Measurements from ENCODE around the gene NDUFAF7. TPM values are rescaled to one million over a fixed set of nuclear protein-coding genes. Genes with fewer than 3 reads are reported as not detected.
A peak's percentile ranks its signal among the peaks of the same experiment; 100 is the strongest.
"Not testable (repeated sequence)": the region's sequence is repeated elsewhere in the genome, so short reads cannot be mapped to it uniquely, and the experiment has no call there.

The NDUFAF7 gene
- total RNA-seq, 8 experiments from 2014 or later: 16.9 to 36.6 (median 22.6) TPM

DNA sequence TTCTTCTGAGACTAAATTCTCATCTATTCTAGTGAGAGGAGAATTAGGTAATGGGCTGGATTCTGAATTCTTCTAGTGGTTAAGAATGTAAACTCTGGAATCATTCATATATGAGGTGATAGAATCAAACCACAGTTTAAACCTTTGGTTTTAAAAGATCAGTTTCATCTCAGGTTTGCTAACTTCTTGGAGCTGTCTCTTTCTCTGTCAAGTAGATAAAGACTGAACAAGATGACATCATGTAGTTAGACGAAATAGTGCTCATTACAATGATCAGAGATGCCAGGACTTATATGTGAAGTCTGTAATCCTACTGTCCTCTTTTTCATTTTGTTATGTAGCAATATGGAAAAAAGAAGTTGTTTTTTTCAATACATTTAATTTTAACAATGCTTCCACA, 30.2 kb upstream of the NDUFAF7 start:
- Histone ChIP-seq H3K4me3 (no peak overlapping the region), H3K27ac (no peak overlapping the region), H3K4me1 (replicated peaks in 1 of 2) (peaks cover 10 to 14% of the 10 kb centered on the region in 2 donors)
- in situ Hi-C loops (cut with MboI; ENCODE audit: low pct_unique_long_range_greater_than_20kb in 2 of 9, low sequenced_read_pairs in 9 of 9, unreplicated experiment in 9 of 9): no loop called here
- 13 to 100% (median 75%) methylated on average over 1 of the region's 1 CpG; no CpG with 5 or more reads in 4 of the 10 experiments for WGBS, 10 experiments
- no peak for ATAC-seq (replicated peaks in 6 of 8)

- Histone ChIP-seq H3K27ac (no peak overlapping the region), H3K4me3 (no peak overlapping the region), H3K4me1 (replicated peaks in 1 of 2) (peaks cover 10 to 14% of the 10 kb centered on the region in 2 donors)
- WGBS, 10 experiments: 80 to 100% (median 100%) methylated on average over 1 of the region's 1 CpG; no CpG with 5 or more reads in 1 of the 10 experiments
- in situ Hi-C loops (cut with MboI; ENCODE audit: low pct_unique_long_range_greater_than_20kb in 2 of 9, low sequenced_read_pairs in 9 of 9, unreplicated experiment in 9 of 9): no loop called here
- no peak for ATAC-seq (replicated peaks in 6 of 8)
These were observed 29.7 kb upstream of the NDUFAF7 start for GRCh38 chr2:37201766-37202165.

DNA sequence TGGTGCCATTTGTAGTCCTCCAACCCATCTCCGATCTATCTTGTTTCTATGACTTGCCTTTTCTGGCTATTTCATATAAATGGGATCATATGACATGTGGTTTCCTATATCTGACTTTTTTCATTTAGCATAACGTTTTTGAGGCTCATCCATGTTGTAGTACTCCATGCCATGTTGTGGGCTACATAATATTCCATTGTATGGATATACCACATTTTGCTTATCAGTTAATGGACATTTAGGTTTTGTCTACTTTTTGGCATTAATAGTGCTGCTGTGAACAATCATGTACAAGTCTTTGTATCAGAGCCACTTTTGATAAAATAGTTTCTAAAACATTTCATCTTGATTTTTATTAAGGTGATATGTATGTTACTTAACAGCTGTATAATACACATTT, 27.8 kb upstream of the NDUFAF7 start:
- ATAC-seq (replicated peaks in 6 of 8): no peak
- 86 to 100% (median 97%) methylated on average over 1 to 2 of the region's 2 CpGs for WGBS, 10 experiments
- in situ Hi-C loops (cut with MboI; ENCODE audit: low pct_unique_long_range_greater_than_20kb in 2 of 9, low sequenced_read_pairs in 9 of 9, unreplicated experiment in 9 of 9): no loop called here
- Histone ChIP-seq H3K4me1 (replicated peaks in 1 of 2) (peaks cover 0 to 3% of the 10 kb centered on the region in 2 donors), H3K27ac (no peak overlapping the region), H3K4me3 (no peak overlapping the region)

DNA sequence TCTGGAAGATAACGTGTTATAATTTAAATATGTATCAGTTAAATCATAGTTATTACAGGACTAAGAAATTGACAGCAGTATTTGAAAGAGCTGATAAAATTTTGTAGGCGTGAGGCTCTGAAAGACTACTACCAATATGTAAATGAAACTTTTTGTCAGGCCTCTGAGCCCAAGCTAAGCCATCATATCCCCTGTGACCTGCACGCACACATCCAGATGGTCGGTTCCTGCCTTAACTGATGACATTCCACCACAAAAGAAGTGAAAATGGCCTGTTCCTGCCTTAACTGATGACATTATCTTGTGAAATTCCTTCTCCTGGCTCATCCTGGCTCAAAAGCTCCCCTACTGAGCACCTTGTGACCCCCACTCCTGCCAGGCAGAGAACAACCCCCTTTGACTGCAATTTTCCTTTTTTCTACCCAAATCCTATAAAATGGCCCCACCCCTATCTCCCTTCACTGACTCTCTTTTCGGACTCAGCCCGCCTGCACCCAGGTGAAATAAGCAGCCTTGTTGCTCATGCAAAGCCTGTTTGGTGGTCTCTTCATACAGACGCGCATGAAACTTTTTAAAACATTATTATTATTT, 26.3 kb upstream of the NDUFAF7 start:
- in situ Hi-C loops (cut with MboI; ENCODE audit: low pct_unique_long_range_greater_than_20kb in 2 of 9, low sequenced_read_pairs in 9 of 9, unreplicated experiment in 9 of 9); H3K27ac ChIP-seq; H3K4me3 ChIP-seq; H3K4me1 ChIP-seq (replicated peaks in 1 of 2); ATAC-seq (replicated peaks in 6 of 8): not testable (repeated sequence)
- 0 to 90% (median 81%) methylated on average over 1 to 7 of the region's 8 CpGs; no CpG with 5 or more reads in 1 of the 10 experiments for WGBS, 10 experiments

DNA sequence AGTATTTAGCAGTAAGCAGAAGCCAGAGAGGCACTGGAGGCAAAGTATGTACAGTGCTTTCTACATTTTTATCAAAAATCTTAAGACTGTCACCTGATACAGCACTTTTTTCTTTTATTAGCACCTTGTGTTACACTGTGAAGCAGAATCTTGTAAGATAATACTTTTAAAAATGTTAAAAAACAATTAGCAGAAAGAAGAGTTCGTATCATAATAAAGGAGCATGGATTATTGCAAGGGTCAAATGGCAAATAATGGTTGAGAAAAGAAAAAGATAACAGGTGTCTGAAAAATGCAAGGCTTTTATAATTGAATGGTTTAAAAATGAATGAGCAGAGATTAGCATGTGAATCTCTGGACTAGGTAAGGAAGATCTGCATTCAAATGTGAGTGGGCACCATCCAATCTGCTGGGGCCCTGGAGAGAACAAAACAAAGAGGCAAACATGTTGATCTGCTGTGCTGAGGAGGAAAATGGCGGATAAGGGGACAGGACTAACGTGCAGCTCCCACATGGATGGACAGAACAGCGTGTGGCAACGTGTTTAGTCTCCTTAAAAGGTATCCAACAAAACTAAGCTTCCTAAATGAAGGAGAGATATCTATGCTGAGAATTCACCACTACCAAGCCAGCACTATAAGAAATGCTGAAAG, 25.6 kb upstream of the NDUFAF7 start:
- Histone ChIP-seq H3K4me3 (no peak overlapping the region), H3K27ac (no peak overlapping the region), H3K4me1 (replicated peaks in 1 of 2) (no peaks in the 10 kb centered on the region)
- 60 to 100% (median 83%) methylated on average over 1 to 5 of the region's 5 CpGs; no CpG with 5 or more reads in 1 of the 10 experiments for WGBS, 10 experiments
- in situ Hi-C loops (cut with MboI; ENCODE audit: low pct_unique_long_range_greater_than_20kb in 2 of 9, low sequenced_read_pairs in 9 of 9, unreplicated experiment in 9 of 9): no loop called here
- ATAC-seq (replicated peaks in 6 of 8): no peak

DNA sequence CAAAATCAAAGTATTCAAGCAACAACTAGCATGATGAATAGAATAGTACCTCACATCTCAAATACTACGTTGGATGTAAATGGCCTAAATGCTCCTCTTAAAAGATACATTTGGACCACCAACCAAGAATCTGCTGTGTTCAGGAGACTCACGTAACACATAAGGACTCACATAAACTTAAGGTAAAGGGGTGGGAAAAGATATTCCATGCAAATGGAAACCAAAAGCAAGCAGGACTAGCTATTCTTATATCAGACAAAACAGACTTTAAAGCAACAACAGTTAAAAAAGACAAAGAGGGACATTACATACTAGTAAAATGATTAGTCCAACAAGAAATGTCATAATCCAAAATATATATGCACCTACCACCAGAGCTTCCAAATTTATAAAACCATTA, 24.7 kb upstream of the NDUFAF7 start:
- in situ Hi-C loops (cut with MboI; ENCODE audit: low pct_unique_long_range_greater_than_20kb in 2 of 9, low sequenced_read_pairs in 9 of 9, unreplicated experiment in 9 of 9); ATAC-seq (replicated peaks in 6 of 8); H3K4me3 ChIP-seq; H3K27ac ChIP-seq; H3K4me1 ChIP-seq (replicated peaks in 1 of 2): not testable (repeated sequence)
- WGBS, 10 experiments: 90 to 100% (median 100%) methylated on average over 1 to 2 of the region's 2 CpGs; no CpG with 5 or more reads in 2 of the 10 experiments

GRCh38 chr2:37211212-37211611, 20.2 kb upstream of the NDUFAF7 start:
- no peak for ATAC-seq (replicated peaks in 6 of 8)
- Histone ChIP-seq H3K4me3 (no peak overlapping the region), H3K27ac (no peak overlapping the region), H3K4me1 (replicated peaks in 1 of 2) (no peaks in the 10 kb centered on the region)
- in situ Hi-C loops (cut with MboI; ENCODE audit: low pct_unique_long_range_greater_than_20kb in 2 of 9, low sequenced_read_pairs in 9 of 9, unreplicated experiment in 9 of 9): no loop called here

- ATAC-seq (replicated peaks in 6 of 8): no peak
- Histone ChIP-seq H3K4me1 (replicated peaks in 1 of 2) (no peaks in the 10 kb centered on the region), H3K27ac (no peak overlapping the region), H3K4me3 (no peak overlapping the region)
- in situ Hi-C loops (cut with MboI; ENCODE audit: low pct_unique_long_range_greater_than_20kb in 2 of 9, low sequenced_read_pairs in 9 of 9, unreplicated experiment in 9 of 9): no loop called here
- 72 to 100% (median 93%) methylated on average over 2 to 3 of the region's 3 CpGs; no CpG with 5 or more reads in 1 of the 10 experiments for WGBS, 10 experiments
These were observed 19.5 kb upstream of the NDUFAF7 start for GRCh38 chr2:37211939-37212338.

DNA sequence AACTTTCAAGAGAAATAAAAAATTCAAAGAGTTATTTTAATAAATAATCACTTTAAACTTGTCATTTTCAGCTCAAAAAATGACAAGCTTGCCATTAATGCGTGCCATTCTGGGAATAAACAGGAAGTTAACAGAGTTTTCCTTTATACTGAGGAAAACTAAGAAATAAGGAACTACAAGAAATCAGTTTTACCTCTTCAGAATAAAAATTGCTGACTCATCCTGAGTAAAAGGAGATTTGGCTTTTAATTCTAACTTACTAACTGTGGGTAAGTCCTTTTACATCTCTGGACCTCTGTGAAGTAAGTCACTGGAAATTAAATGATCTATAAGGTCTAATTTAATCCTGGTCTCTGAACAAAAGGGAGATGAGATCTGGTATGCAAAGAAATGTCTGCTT, 16.2 kb upstream of the NDUFAF7 start:
- ATAC-seq (replicated peaks in 6 of 8): no peak
- in situ Hi-C loops (cut with MboI; ENCODE audit: low pct_unique_long_range_greater_than_20kb in 2 of 9, low sequenced_read_pairs in 9 of 9, unreplicated experiment in 9 of 9): no loop called here
- Histone ChIP-seq H3K4me1 (replicated peaks in 1 of 2) (no peaks in the 10 kb centered on the region), H3K27ac (no peak overlapping the region), H3K4me3 (no peak overlapping the region)
- 83 to 100% (median 100%) methylated on average over 1 of the region's 1 CpG; no CpG with 5 or more reads in 3 of the 10 experiments for WGBS, 10 experiments

DNA sequence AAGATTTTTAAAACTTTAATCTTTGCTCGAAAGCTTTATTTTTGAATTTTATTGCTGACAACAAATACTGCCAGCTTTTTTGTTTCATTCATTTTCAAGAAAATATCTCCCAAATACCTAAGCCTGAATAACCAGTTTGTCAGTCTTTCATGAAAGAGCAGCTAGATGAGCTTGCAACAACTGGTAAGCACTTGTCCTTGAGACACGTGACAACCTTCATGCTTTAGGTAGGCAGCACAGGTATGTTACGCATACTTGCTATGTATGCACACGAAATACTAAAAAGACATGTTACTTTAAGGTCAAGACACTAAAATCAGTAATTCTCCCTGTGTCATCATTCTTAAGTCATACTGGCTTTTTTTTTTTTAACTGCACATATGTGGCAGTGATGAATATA, 12.4 kb upstream of the NDUFAF7 start:
- H3K27ac ChIP-seq: no peak overlapping the region
- no peak for ATAC-seq (replicated peaks in 6 of 8)
- no peaks in the 10 kb centered on the region for H3K4me1 ChIP-seq (replicated peaks in 1 of 2)
- no peak overlapping the region for H3K4me3 ChIP-seq
- in situ Hi-C loops (cut with MboI; ENCODE audit: low pct_unique_long_range_greater_than_20kb in 2 of 9, low sequenced_read_pairs in 9 of 9, unreplicated experiment in 9 of 9): no loop called here
- 78 to 100% (median 91%) methylated on average over 1 to 4 of the region's 4 CpGs; no CpG with 5 or more reads in 1 of the 10 experiments for WGBS, 10 experiments

DNA sequence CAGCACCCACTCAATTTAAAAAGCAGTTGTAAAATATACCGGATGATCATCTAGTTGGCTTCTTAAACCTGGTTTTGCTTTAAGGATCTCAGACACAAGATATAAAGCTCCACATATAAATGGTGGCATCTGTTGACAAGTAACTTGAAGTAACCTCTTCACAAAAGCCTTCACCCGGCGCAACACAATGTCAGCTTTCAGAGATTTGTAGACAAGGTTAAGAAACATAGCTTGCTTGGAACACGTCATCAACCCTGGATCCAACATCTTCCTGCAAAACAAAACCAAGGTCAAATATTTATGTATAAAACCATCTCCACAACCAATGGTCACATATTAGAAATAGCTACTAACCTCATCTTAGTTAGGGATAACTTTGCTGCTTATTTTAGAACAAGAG, 8.3 kb upstream of the NDUFAF7 start:
- H3K4me1 ChIP-seq (replicated peaks in 1 of 2): peaks cover 12 to 15% of the 10 kb centered on the region in 2 donors
- in situ Hi-C loops (cut with MboI; ENCODE audit: low pct_unique_long_range_greater_than_20kb in 2 of 9, low sequenced_read_pairs in 9 of 9, unreplicated experiment in 9 of 9): no loop called here
- no peak overlapping the region for H3K27ac ChIP-seq
- no peak overlapping the region for H3K4me3 ChIP-seq
- 80 to 100% (median 100%) methylated on average over 1 to 4 of the region's 4 CpGs for WGBS, 10 experiments
- no peak for ATAC-seq (replicated peaks in 6 of 8)

GRCh38 chr2:37224063-37224462, 7.4 kb upstream of the NDUFAF7 start:
- Histone ChIP-seq H3K4me1 (replicated peaks in 1 of 2) (peaks cover 12 to 15% of the 10 kb centered on the region in 2 donors), H3K4me3 (no peak overlapping the region), H3K27ac (no peak overlapping the region)
- WGBS, 10 experiments: 60 to 100% (median 100%) methylated on average over 1 of the region's 1 CpG
- in situ Hi-C loops (cut with MboI; ENCODE audit: low pct_unique_long_range_greater_than_20kb in 2 of 9, low sequenced_read_pairs in 9 of 9, unreplicated experiment in 9 of 9): no loop called here
- ATAC-seq (replicated peaks in 6 of 8): no peak

GRCh38 chr2:37225129-37225528, 6.3 kb upstream of the NDUFAF7 start:
- WGBS, 10 experiments: no CpG with 5 or more reads among the region's 2 CpGs
- H3K4me1 ChIP-seq (replicated peaks in 1 of 2): peaks cover 15 to 21% of the 10 kb centered on the region in 2 donors
- H3K27ac ChIP-seq; in situ Hi-C loops (cut with MboI; ENCODE audit: low pct_unique_long_range_greater_than_20kb in 2 of 9, low sequenced_read_pairs in 9 of 9, unreplicated experiment in 9 of 9); ATAC-seq (replicated peaks in 6 of 8): not testable (repeated sequence)
- peak overlapping the region in 2 of 5 donors; percentile 3 to 4 for H3K4me3 ChIP-seq

DNA sequence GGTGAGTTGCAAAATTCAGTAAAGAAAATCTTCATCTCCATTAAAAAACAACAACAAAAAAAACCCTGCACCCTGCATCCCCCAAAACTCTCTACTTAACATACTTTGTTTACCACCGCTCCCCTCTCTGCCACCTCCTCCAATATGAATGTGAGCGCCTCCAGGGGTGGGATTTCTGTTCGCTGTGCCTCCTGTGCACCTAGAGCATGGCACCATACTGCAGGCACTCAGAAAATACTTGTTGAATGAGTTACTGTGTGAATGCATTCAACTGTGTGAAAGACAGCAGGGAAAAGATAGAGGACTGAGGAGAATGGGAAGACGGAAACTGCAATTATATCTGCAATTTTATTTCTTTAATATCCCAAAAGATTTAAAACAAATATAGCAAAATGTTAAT, 4.6 kb upstream of the NDUFAF7 start:
- in situ Hi-C loops (cut with MboI; ENCODE audit: low pct_unique_long_range_greater_than_20kb in 2 of 9, low sequenced_read_pairs in 9 of 9, unreplicated experiment in 9 of 9): no loop called here
- ATAC-seq (replicated peaks in 6 of 8): no peak
- peaks cover 15 to 24% of the 10 kb centered on the region in 2 donors for H3K4me1 ChIP-seq (replicated peaks in 1 of 2)
- WGBS, 10 experiments: 60 to 100% (median 89%) methylated on average over 1 to 3 of the region's 4 CpGs; no CpG with 5 or more reads in 1 of the 10 experiments
- no peak overlapping the region for H3K27ac ChIP-seq
- H3K4me3 ChIP-seq: no peak overlapping the region
